Skin epidermis (tissue), 12 donors: Measurements from ENCODE around the gene DUS1L.
A peak's percentile ranks its signal among the peaks of the same experiment; 100 is the strongest.

ENCODE experiments used
- H3K27ac ChIP-seq, 21 experiments: fragments of 200-600 bp; sonication (generic) in 11 of 21; one replicate each; pipeline ENCODE4 v1.5.0; 2020; ENCODE audit warnings: mild to moderate bottlenecking in 3 of 21, inconsistent platforms in 2 of 21, moderate library complexity in 2 of 21
- H3K4me3 ChIP-seq, 7 experiments: fragments of 200-600 bp; sonication (generic) in 2 of 7; one replicate each; pipeline ENCODE4 v1.5.0; 2020; ENCODE audit warnings: inconsistent platforms in 2 of 7, mild to moderate bottlenecking in 2 of 7, moderate library complexity in 1 of 7

The DUS1L gene

DNA sequence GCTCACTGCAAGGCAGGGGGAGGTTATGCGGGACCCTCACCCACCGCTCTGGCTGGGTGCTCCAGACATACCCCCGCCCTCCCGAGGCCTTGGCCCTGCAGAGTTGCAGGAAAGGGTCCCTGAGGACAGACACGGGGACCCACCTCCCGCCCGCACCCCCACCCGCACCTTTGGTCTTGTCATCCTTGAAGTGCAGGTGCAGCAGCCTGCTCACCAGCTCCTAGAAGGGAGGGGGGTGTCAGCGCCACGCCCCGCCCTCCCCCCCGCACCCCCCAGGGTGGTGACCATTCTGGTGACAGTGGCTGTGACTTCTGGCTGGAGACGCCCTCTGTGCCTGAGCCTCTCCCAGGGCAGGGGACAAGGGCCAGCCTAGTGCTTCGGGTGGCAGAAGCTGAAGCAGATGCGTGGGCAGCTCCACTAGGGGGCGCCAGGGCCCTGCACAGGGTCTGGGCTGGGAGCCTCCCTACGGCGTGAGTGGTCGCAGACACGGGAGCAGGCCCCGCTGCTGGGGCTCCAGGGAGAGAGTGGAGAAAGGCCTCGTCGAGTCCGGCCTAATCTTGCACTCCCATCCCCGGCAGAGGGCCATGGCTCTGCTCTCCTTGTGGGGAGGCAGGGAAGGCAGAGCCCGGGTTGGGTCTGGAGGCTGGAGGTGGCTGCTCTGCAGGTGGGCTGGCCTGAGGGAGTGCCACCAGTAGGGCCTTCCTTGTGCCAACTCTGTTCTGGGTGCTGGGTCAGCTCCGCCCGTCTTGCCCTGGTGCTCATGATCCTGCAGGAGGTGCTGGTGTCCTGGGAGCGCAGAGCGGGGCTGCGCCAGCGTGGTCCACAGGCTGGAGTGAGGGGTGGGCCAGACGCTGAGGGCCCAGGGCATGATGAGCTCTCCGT lies 45.7 kb downstream of the DUS1L start:
- Histone ChIP-seq H3K4me3 (no peak overlapping the region), H3K27ac (no peak overlapping the region)

- H3K27ac ChIP-seq, result no peak overlapping the region
Observed at GRCh38 chr17:82018989-82019689, 46.5 kb downstream of the DUS1L start.

DNA sequence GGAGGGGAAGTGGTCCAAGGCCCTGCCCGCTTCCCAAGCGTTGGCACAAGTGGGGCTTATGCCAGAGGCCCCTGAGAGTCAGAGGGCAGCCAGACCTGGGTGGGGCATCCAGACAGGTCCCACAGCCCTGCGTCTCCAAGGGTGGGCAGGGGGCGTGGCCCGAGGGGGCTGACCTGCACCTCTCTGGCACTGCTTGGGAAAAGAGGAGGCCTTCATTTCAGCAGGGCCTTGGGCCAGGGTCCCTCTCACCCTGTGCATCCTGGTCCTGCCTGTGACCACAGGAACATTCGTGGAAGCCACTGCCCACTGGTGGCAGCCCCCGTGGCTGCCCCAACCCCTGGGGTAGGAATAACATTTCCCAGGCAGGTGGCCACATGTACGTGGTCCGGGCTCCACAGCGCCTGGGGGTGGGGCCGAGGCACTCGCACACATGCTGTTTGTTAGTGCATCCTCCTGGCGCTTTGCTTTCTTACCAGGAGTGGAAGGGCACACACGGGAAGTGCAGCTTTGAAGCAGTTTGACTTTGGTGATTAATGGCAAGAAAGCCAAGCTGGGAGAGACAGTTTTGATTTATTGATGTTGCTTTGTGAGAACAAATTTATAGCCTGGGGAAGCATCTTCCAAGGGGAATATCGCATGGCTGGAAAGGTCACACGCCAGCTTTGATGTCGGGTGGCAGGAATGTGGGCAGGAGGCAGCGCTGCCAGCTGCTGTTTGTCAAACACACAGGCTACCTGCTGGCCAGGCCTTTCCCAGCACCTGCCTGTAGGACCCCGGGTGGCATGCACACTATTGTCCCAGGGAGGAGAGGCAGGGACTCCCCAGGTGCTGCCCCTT lies 47.2 kb downstream of the DUS1L start:
- Histone ChIP-seq H3K4me3 (no peak overlapping the region), H3K27ac (no peak overlapping the region)

More at GRCh38 chr17:82018989-82019689, 46.5 kb downstream of the DUS1L start:
- no peak overlapping the region for H3K4me3 ChIP-seq

DNA sequence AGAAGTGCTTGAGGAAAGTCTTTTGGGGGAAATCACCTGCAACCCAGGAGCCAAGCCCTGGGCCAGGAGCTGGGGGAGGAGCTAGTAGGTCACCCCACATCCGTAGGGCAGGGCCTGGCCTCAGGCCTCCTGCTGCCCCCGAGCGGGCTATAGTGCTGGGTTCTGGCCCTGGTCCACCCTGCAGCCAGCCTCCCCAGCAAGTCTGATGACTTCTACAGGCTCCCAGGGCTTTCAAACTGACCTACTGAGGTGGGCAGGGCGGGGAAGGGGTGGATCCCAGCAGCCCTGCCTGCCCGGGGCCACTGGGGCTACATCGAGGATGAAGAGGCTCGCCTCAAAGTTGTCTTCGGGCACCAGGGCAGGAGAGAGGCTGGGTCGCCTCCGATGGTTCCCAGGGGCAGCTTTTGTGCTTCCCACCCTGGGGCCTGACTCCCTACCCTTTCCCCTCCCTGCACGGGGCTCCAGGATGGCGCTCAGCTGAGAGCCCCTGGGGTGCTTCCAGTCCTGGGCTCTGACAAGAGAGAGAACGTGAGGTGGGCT lies 47.9 kb downstream of the DUS1L start:
- Histone ChIP-seq H3K4me3 (no peak overlapping the region), H3K27ac (no peak overlapping the region)

DNA sequence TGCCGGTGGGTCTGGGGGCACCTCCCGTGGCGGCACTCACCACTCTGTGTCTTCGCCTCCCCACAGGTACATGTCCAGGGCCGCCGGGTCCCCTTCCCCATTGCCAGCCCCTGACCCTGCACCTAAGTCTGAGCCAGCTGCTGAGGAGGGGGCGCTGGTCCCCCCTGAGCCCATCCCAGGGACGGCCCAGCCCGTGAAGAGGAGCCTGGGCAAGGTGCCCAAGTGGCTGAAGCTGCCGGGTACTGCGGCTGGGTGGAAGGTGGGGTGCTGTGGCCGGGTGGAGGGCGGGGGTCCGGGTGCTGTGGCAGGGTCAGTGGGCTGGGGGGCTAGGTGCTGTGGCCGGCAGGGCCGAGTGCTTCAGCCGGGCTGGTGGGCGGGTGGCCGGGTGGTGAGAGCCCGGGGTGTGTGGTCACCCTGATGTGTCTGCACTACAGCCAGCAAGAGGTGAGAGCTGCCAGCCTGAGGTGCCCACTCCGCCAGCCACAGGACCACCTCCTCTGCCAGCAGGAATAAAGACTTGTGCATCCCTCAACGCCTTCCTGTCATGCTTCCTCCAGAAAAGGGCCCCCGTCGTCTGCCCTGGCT lies 48.6 kb downstream of the DUS1L start:
- Histone ChIP-seq H3K4me3 (no peak overlapping the region), H3K27ac (no peak overlapping the region)

- H3K27ac ChIP-seq, result no peak overlapping the region
Observed at GRCh38 chr17:82016061-82016874, 49.3 kb downstream of the DUS1L start.

DNA sequence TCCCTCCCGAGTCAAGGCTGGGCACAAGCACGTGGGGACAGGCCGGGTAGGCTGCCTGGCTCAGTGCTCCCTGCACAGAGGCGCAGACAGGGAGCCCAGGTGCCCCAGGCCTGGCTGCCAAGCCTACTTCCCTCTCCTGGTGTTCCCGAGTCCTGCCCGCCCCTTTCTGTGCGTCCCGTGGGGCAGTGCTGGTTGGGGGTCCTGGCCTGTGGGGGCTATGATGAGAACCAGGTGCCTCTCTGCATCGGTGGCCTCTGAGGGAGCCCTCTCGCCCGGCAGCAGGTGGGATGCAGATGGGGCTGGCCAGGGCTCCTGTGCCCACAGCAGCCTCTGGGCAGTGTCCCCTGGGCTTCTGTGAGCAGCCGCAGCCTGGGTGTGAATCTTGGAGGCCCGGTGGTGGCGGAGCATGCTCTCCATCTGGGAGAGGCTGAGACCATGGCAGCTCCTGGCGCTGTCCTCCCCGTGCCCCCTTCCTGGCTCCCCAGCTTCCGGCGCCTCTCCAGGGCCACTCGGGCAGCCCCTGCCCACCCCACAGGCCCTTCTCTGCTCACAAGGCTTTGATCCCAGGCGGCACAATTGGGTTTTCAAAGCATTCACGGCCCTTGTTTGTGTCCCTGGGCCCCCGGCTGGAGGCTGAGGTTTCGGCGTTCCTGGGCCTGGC lies 50.2 kb downstream of the DUS1L start:
- no peak overlapping the region for H3K27ac ChIP-seq
- H3K4me3 ChIP-seq, result no peak overlapping the region

More at GRCh38 chr17:82016061-82016874, 49.3 kb downstream of the DUS1L start:
- H3K4me3 ChIP-seq, result no peak overlapping the region

GRCh38 chr17:82014971-82015310 lies 50.7 kb downstream of the DUS1L start:
- peak overlapping the region in 2 of 21 experiments; percentile 48 to 65 for H3K27ac ChIP-seq
- no peak overlapping the region for H3K4me3 ChIP-seq

DNA sequence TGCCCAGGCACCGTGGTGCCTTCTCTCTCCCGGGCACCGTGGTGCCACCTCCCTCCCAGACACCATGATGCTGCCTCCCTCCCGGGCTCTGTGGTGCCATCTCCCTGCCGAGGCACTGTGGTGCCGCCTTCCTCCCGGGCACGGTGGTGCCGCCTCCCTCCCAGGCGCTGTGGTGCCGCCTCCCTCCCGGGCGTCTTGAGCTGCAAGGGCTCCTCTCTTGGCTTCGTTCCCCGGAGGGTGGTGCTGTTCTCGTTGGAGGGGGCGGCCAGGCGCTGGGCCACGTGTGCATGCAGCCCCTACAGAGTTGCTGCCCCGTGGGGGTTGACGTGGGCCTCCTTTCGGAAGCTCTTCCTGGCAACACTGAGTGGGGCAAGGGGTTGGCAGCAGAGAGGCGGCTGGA lies 51.2 kb downstream of the DUS1L start:
- Histone ChIP-seq H3K27ac (peak overlapping the region in 2 of 21 experiments; percentile 48 to 65), H3K4me3 (no peak overlapping the region)

DNA sequence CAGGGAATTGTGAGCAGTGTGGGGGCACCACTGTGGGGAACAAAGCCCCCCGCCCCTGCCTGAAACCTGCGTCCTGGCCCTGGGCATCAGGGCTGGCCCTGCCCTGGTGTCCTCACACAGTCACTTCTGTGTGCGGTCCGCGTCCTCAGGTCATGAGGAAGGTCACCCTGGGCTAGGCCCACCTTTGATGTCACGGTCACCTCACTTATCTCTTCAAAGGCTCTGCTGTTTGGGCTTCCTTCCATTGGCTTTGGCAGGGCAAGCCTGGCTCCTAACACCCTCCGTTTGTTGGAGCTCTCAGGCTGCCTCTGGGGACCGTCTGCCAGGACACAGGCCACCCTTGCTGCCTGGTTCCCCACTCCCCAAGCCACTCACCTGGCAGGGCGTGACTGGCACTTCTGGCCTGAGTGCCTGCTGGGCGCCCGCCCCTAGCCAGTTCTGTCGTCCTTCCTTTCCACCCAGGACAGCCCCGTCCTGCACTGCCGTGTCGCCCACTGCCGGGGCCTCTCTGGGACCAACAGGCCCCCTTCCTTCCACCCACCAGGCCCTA lies 51.8 kb downstream of the DUS1L start:
- Histone ChIP-seq H3K27ac (peak overlapping the region in 6 of 21 experiments; percentile 11 to 69 (median 30)), H3K4me3 (no peak overlapping the region)

GRCh38 chr17:82013341-82013740 lies 52.3 kb downstream of the DUS1L start:
- no peak overlapping the region for H3K4me3 ChIP-seq
- H3K27ac ChIP-seq, result peak overlapping the region in 9 of 21 experiments; percentile 11 to 77 (median 39)

- peak overlapping the region in 10 of 21 experiments; percentile 14 to 77 (median 44) for H3K27ac ChIP-seq
Observed at GRCh38 chr17:82012640-82013295, 52.8 kb downstream of the DUS1L start.

DNA sequence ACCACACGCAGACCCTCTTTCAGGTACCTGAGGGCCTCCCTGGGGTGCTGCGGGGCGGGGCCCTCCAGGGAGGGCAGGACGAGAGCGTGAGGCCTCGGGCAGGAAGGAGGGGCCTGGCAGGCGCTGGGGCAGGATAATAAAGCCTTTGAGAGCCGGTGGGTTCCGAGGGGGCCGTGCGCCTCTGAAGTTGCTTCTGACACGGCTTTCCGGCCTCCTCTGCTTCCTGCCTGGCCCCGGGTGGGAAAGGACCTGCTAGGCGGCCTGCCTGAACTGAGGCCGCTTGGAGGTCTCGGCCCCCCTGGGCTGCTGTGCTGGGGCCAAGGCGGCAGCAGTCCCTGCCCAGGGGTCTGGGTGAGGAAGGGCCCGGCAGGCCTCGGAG lies 53.4 kb downstream of the DUS1L start:
- peak overlapping the region in 9 of 21 experiments; percentile 14 to 77 (median 45) for H3K27ac ChIP-seq
- no peak overlapping the region for H3K4me3 ChIP-seq

More at GRCh38 chr17:82012640-82013295, 52.8 kb downstream of the DUS1L start:
- H3K4me3 ChIP-seq, result no peak overlapping the region

GRCh38 chr17:82011617-82012187 lies 53.9 kb downstream of the DUS1L start:
- Histone ChIP-seq H3K4me3 (no peak overlapping the region), H3K27ac (peak overlapping the region in 2 of 21 experiments; percentile 54 to 65)

DNA sequence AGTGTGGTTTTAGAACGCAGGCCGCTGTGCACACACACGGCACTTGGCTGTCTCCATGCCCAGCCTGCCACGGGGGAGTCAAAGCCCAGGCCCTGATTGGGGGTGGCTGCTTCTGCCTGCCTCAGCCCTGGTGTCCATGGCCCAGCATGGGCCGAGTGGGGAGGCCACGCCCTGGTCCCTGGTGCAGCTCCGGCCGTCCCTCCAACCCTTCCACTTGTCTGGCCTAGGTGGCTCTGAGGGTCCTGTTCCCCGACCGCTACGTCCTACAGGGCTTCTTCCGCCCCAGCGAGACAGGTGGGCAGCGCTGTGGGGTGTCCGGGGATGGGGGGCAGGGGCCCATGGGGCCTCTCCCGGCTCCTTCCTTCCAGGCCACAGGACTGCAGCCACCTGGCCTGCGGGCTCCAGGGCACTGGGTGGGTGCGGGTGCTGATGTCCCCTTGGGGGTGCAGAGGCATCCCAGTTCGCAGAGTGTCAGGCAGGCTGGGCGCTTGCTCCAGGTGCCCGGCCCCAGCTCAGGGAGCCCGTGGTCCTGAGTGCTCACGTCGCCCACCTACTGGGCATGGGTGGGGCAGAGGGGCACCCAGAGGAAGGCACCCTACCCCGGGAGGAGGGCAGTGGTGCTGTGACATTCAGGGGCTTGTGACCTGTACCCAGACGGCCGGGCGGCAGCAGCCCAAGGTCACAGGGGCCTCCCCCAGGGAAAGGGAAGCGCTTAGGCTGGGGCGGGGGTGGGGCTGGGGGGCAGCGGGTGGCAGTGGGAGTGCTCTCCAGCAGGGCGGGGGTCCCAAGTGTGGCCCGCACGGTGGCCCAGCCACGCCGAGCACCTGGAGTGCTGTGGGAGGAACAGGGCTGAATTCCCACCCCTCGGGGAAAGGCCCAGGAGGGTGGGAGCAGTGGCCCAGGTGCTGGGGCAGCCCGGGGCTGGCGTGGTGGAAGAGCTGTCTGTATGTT lies 54.8 kb downstream of the DUS1L start:
- H3K27ac ChIP-seq, result no peak overlapping the region
- no peak overlapping the region for H3K4me3 ChIP-seq

DNA sequence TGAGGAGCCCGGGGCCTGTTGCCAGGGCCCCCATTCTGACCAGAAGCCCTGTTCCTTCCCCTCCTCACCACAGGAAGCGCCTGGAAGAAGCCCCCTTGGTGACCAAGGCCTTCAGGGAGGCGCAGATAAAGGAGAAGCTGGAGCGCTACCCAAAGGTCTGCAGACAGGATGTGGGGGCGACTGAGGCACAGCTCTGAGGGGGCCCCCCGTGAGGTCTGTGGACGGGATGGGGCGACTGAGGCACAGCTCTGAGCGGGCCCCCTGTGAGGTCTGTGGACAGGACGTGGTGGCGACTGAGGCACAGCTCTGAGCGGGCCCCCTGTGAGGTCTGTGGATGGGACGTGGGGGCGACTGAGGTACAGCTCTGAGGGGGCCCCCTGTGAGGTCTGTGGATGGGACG lies 56.2 kb downstream of the DUS1L start:
- Histone ChIP-seq H3K27ac (no peak overlapping the region), H3K4me3 (no peak overlapping the region)
